ENCODE data around the gene MRPS34. TPM values are rescaled to one million over a fixed set of nuclear protein-coding genes. Genes with fewer than 3 reads are reported as not detected.
A peak's percentile ranks its signal among the peaks of the same experiment; 100 is the strongest.

Gene MRPS34
- total RNA-seq: 10 to 100 TPM; 51.4 to 99.6 TPM

GRCh38 chr16:1772908-1773702 is at the start of gene MRPS34:
Gene MRPS34 (minus strand): TSS chr16:1773134. CDS start chr16:1773119, 15 bp downstream.
- intact Hi-C loops (cut with DNase I): no loop called here
- no peaks in the 10 kb centered on the region for H3K27me3 ChIP-seq

DNA sequence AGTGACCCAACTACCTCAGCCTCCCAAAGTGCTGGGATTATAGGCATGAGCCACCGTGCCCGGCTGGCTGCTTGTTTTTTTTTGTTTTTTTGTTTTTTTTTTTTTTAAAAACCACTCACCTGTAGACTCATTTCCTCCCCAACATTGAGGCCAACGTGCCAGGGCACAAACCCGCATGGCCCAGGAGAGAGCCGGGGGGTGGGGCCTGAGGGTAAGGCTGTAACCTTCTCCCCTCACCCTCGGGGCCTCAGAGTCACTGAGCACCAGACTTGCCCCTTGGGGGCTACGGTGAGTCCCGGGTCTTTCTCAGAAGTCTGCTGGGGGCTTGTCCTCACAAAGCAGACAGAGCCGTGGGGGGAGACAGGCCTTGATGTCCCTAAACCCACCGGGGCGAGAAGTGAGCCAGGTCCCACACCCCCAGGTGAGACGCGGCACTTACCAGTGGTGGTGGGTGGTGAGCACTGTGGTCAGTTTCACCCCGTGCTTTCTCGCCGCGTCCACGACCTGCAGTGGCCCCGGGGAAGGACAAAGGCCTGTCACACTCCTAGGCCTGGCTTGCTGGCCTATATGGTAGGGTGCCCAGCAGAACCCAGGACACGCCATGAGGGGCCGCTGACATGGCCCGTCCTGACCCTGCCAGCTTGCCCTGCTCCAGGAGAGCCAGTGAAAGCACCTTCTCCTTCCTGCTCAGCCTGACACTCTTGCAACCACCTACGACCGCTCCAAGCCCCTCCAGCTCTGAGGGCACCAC is 49.1 kb upstream of the MRPS34 start:
- TF ChIP-seq CTCF (IDR thresholded peaks at IDR 0.05): no peak
- TF ChIP-seq POLR2A (IDR thresholded peaks at IDR 0.05): no peak
- Histone ChIP-seq H3K4me3 (no peak overlapping the region), H3K4me1 (peaks cover 32% of the 10 kb centered on the region), H3K36me3 (replicated peaks in 1 of 2; ENCODE audit: insufficient read depth in 1 of 2, low read depth in 2 of 2) (no peaks in the 10 kb centered on the region), H3K27me3 (no peaks in the 10 kb centered on the region), H3K27ac (no peak overlapping the region), H3K9me3 (no peaks in the 10 kb centered on the region)
- WGBS, 2 donors: 88 to 94% methylated on average over 19 to 20 of the region's 24 CpGs
- ATAC-seq (no peak), DNase-seq (no peak)
- intact Hi-C loops (cut with DNase I): no loop called here

More at GRCh38 chr16:1772908-1773702, at the start of gene MRPS34:
- ATAC-seq (peak; percentile 76), DNase-seq (peak; percentile 86 to 87 (median 86))
- H3K9me3 ChIP-seq: no peaks in the 10 kb centered on the region
- H3K4me3 ChIP-seq: peak within 1 kb of the TSS; percentile 77 to 95
- 0% methylated on average over 3 to 88 of the region's 108 CpGs for WGBS, 2 donors
- TF ChIP-seq CTCF (IDR thresholded peaks at IDR 0.05) (peak; percentile 71 to 83 (median 73)), POLR2A (IDR thresholded peaks at IDR 0.05) (peak; percentile 47 to 77 (median 72))
- H3K27ac ChIP-seq: peak within 1 kb of the TSS; percentile 81 to 96 (median 94)
- peaks cover 8 to 9% of the 10 kb centered on the region in 2 donors for H3K36me3 ChIP-seq (replicated peaks in 1 of 2; ENCODE audit: insufficient read depth in 1 of 2, low read depth in 2 of 2)
- H3K4me1 ChIP-seq: peaks cover 48% of the 10 kb centered on the region

DNA sequence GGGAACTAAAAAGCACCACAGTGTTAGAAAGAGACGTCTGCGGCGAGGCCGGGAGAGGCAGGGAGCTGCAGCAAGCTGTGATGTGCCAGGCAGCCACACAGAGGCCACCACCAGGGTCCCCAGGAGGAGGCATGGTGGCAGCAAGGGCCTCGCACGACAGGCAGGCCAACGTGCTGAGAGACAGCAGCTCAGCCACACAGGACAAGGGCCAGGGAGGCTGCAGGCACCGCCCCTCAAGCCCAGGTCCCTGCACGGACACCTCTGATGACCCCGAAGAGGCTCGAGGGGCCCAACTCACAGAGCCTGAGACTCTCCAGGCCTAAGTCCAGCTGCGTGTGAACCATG is 48.0 kb upstream of the MRPS34 start:
- no peaks in the 10 kb centered on the region for H3K27me3 ChIP-seq
- no peak for ATAC-seq
- H3K4me1 ChIP-seq: peaks cover 32% of the 10 kb centered on the region
- WGBS, 2 donors: 86 to 93% methylated on average over 6 of the region's 12 CpGs
- H3K4me3 ChIP-seq: no peak overlapping the region
- H3K27ac ChIP-seq: no peak overlapping the region
- intact Hi-C loops (cut with DNase I): no loop called here
- peaks cover 0 to 8% of the 10 kb centered on the region in 2 donors for H3K36me3 ChIP-seq (replicated peaks in 1 of 2; ENCODE audit: insufficient read depth in 1 of 2, low read depth in 2 of 2)
- no peak for TF ChIP-seq CTCF (IDR thresholded peaks at IDR 0.05)
- no peak for TF ChIP-seq POLR2A (IDR thresholded peaks at IDR 0.05)
- no peaks in the 10 kb centered on the region for H3K9me3 ChIP-seq
- DNase-seq: no peak

- peaks cover 26% of the 10 kb centered on the region for H3K4me1 ChIP-seq
- DNase-seq (no peak), ATAC-seq (no peak)
- WGBS, 2 donors: 83 to 85% methylated on average over 19 to 24 of the region's 25 CpGs
- H3K27ac ChIP-seq: no peak overlapping the region
- intact Hi-C loops (cut with DNase I): no loop called here
- TF ChIP-seq POLR2A (IDR thresholded peaks at IDR 0.05): no peak
- TF ChIP-seq CTCF (IDR thresholded peaks at IDR 0.05): no peak
- peaks cover 0 to 8% of the 10 kb centered on the region in 2 donors for H3K36me3 ChIP-seq (replicated peaks in 1 of 2; ENCODE audit: insufficient read depth in 1 of 2, low read depth in 2 of 2)
- no peaks in the 10 kb centered on the region for H3K9me3 ChIP-seq
- no peaks in the 10 kb centered on the region for H3K27me3 ChIP-seq
- H3K4me3 ChIP-seq: no peak overlapping the region
Observed at GRCh38 chr16:1820096-1820945, 47.4 kb upstream of the MRPS34 start.

Data from body of pancreas (tissue), 4 donors.